Measurements from ENCODE around the gene FOSB.

FOSB gene

DNA sequence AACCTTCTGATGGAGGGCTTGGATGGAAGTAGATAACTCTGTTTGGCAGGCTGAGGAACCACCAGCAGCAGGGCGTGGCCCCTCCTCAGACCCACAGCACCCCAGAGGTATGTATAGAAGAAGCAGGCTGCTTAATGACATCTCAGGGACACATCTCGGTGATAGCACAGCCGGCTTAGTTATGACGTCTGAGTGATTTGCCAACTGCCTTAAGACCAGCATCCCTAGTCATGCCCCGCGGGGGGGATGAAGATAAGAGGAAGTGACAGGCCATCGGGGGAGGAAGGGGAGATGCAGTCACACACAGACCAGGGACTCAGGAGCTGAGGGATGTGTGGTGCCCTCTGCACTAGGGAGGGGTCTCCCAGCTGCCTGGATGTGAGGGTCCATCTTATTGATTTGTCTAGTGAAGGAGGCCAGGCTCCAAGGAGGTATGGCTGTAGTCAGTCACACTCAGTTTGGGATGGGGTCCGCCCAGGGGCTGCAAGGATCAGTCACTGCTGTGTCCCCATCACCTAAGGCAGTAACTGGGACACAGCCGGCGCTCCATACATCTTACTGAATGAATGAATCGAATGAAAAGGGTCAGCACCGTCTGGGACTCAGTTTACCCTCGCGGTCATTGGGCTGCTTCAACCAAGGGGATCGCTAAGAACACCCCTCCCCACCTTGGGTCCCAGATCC lies 24.9 kb upstream of the FOSB start:
- DNase-seq, result peak; percentile 42

GRCh38 chr19:45443462-45444317 lies 24.1 kb upstream of the FOSB start:
- peak; percentile 47 for DNase-seq

DNA sequence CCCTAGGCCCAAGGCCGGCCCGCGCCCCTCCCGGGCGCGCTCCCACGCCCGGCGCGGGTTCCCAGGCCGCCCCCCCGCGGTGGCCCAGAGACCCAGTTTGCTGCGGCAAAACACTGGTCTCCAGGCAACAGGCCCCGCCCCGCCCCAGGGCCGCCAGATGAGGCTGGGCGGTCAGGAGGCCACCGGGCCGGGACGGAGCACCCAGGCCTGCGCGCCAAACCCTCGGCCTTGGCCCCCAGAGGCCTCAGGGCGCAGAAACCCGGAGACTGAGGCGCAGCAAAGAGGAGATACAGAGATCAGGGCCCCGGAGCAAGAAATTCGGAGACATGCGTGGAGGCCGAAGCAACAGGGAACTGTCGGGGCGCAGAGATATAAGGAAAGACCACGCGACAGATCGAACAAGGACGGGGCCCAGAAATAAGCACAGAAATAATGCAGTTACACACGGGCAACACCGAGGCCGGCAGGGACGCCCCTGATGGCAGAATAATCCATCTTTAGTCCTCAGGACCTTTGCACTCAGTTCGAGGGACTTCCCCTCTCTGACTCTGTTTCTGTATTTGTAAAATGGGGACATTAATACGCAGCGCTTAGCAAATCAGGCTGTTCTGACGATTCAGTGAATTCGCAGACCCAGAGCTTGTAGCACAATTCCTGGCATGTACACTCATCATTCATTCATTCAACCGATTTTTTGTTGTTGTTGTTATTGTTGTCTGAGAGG lies 23.3 kb upstream of the FOSB start:
- DNase-seq, result peak; percentile 71

DNA sequence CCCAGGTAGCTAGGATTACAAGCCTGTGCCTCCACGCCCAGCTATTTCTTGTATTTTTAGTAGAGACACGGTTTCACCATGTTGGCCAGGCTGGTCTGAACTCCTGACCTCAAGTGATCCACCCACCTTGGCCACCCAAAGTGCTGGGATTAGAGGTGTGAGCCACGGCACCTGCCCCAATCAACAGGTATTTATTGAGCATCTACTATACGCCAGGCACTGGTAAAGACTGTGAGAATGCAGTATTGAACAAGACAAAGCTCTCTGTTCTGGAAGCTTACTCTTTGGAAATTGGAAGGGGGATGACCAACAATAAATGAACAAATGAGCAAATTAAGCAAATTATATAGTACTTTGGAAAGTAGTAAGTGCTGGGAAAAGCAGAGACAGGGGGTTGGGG lies 22.7 kb upstream of the FOSB start:
- DNase-seq, result no peak

- DNase-seq, result no peak
Observed at GRCh38 chr19:45446295-45446694, 21.5 kb upstream of the FOSB start.

DNA sequence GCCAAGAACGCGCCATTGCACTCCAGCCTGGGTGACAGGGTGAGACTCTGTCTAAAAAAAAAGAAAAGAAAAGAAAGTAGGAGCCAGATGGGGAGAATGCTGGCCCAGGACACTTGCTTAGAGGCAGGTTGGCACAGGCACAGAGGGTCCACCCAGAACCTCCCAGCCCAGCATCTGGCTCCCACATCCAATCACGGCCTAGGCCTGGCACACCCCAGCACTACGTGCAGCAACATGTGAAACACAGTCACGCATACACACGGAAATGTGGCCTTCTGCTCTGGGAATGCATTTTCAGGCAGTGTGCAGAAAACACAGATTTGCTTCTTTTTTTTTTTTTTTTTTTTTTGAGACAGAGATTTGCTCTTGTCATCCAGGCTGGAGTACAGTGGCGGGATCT lies 20.9 kb upstream of the FOSB start:
- DNase-seq, result no peak

GRCh38 chr19:45448425-45448756 lies 19.4 kb upstream of the FOSB start:
- DNase-seq, result no peak

- DNase-seq, result no peak
Observed at GRCh38 chr19:45448887-45449299, 18.9 kb upstream of the FOSB start.

DNA sequence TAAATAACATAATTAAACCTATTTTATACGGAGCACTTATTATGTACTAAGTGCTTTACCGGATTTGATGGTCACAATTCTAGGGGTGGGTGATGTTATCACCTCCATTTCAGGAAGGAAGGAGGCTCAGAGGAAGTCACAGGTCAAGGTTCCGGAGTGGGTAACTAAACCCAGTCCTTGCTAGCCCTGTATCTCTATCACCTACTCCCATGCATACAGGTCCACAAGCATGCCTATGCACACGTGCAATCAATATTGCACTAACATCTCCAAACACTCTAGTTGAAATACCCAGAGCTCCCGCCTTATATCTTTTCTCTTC lies 17.8 kb upstream of the FOSB start:
- DNase-seq, result no peak

DNA sequence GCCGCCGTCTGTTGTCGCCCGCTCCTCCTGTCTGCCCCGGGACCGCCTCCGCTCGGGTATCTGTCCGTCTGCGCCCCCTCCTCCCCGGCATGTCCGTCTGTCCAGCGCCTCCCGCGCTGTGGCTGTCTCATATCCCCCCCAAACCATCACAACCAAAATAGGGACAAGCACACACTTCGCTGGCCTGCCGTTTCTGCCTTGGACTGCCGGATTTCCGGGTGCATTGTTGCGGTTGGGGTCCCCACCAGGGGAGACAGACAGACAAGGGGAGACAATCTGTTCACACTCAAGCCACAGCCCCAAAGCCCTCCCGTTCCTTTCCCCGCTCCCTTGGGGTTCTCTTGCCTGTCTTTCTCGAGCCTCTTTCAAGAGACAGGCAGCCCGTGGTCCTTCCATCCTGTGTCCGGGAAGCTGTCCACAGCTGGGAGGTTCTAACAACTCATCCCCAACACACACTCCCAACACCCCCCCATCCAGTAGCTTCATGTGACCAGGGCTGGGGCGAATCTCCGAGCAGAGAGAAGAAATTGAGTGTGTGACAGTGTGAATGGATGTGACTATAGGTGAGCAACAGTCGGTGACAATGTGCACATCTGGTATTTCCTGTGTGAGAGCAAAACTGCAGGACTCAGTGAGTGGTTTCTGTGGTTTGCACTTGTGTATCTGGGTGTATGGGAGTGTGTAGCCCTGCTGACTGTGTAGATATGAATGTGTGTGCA lies 16.5 kb upstream of the FOSB start:
- peak; percentile 32 for DNase-seq

DNA sequence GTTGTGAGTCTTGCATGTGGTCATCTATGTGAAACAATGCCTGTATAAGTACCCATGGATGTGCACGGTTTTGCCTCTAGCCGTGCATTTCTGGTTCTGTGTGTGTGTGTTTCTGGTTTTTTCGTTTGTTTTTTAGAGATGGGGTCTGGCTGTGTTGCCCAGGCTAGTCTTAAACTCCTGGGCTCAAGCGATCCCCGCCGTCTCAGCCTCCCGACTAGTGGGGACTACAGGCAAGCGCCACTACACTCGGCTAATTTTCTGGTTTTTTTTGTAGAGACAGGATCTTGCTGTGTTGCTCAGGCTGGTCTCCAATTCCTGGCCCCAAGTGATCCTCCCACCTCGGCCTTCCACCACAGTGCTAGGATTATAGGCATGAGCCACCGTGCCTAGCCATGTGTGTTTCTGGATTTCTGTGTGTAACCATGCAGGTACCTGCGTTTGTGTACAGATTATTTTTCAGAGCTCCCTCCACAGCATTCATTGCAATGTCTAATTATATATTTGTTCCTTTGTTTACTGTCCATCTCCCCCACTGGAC lies 15.9 kb upstream of the FOSB start:
- DNase-seq, result no peak

GRCh38 chr19:45455707-45456499 lies 11.9 kb upstream of the FOSB start:
- peak; percentile 75 for DNase-seq

DNA sequence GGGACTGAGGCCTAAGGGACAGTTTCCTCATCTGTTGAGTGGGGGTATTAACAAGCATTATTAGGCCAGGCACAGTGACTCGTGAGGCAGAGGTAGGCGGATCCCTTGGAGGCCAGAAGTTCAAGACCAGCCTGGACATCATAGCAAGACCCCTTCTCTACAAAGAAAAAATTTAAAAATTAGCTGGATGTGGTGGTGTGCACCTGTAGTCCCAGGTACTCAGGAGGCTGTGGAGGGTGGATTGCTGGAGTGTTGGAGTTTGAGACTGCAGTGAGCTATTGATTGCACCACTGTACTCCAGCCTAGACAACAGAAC lies 11.3 kb upstream of the FOSB start:
- DNase-seq, result no peak

DNA sequence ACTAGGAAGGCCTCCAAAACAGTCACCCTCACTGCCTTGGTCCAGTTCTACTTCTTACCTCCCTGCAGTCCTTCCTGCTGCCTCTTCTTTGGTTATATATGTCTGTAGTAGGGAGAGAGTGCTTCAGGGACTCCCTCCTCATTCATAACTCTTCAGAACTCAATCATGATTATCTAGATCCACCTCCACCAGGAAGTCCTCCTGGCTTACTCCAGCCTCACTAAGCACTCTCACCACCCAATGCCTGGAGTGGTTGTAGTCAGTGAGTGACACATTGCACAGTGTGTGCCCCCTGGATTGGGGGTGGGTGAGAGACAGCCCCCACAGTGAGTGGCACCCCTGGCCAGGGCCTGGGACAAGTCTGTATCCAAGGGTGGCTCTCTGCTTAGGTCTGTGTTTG lies 10.0 kb upstream of the FOSB start:
- DNase-seq, result no peak

DNA sequence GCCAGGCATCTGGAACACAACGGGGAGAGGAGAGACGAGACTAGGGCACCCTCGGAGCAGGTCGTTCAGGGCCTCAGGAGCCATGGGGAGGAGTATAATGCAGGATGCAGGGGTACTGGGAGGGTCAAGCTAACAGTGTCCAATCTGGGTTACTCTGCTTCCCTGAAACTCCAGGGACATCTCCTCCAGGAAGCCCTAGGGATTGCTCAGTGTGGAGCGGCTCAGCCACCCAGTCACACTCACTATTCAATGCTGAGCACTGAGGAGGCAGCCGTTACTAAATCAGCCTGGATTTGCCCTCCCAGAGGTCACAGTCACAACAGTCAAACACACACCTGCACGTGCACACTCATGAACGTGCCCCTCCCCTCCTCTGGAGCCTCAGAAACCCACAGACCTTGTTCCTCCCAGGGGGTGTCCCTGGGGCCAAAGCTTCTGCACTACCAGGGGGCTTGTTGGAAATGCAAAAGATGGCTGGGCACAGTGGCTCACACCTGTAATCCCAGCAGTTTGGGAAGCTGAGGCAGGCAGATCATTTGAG lies 6.9 kb upstream of the FOSB start:
- DNase-seq, result no peak

DNA sequence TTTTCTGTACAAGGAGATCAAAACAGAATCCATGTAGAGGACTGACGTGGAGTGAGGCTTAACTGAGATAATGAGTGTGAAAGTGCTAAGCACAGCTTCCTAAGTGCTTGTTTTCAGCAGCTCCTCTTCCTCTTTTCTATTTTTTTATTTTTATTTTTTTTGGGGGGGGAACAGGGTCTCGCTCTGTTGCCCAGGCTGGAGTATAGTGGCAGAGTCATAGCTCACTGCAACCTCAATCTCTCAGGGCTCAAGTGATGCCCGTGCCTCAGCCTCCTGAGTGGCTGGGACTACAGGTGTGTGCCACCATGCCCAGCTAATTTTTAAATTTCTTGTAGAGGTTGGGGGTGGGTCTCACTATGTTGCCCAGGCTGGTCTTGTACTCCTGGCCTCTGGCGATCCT lies 5.6 kb upstream of the FOSB start:
- no peak for DNase-seq

DNA sequence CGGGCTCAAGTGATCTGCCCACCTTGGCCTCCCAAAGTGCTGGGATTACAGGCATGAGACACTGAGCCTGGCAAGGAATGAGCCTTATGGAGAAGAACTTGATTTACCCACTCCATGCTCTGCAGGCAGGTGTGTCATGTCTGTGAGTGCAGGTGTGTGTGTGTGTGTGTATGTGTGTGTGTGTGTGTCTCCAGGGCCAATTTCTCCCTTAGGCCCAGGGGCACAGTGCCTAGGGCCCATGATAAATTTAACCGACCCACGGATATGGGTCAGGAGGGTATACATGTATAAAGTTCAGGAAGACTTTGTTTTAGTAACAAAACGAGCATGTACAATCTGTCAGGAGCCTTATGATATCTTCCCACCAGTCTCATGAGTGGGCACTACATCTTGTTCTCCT lies 4.6 kb upstream of the FOSB start:
- no peak for DNase-seq

DNA sequence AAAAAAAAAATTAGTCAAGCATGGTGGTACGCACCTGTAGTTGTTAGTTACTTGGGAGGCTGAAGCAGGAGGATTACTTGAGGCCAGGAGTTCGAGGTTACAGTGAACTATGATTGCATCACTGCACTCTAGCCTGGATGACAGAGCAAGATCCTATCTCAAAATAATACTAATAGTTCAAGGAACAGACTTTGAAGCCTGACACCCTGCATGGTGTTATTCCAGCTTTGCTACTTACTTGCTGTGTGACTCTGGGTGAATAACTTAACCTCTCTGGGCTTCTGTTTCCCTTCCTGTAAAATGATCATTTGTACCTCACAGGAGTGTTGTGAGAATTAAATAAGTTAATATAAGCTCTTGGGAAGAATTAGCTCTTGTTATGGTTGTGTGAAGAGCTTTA lies 3.5 kb upstream of the FOSB start:
- DNase-seq, result no peak

DNA sequence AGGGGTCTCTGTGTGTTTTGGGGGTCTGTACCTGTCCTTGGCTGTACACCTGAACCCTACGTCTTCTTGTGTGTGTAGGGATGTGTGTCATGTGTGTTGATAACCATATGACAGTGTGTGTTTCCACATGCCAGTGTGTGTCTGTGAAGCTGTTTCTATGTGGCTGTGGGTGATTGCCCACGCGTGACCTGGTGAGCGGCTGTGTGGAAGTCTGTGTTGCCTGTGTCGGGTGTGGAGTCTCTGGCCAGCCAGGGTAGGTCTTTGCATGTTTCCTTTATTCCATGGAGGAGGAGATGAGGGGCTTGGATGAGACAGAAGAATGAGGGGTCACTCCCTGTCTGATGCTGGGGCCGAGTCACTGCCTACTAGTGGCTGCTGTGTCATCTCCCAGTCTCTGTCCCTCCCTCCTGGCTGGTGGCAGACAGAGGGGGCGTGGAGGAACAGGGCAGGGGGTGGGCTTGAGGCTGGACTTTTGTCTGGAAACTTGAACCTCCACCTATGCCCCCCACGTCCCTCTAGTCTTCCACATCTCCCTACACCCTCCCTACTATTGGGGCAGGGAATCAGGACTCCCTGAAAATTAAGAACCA lies 2.8 kb upstream of the FOSB start:
- DNase-seq, result no peak

GRCh38 chr19:45467115-45467455 lies 711 bp upstream of the FOSB start:
- no peak for DNase-seq

DNA sequence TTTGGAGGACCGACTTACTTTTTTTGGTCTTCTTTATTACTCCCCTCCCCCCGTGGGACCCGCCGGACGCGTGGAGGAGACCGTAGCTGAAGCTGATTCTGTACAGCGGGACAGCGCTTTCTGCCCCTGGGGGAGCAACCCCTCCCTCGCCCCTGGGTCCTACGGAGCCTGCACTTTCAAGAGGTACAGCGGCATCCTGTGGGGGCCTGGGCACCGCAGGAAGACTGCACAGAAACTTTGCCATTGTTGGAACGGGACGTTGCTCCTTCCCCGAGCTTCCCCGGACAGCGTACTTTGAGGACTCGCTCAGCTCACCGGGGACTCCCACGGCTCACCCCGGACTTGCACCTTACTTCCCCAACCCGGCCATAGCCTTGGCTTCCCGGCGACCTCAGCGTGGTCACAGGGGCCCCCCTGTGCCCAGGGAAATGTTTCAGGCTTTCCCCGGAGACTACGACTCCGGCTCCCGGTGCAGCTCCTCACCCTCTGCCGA lies 409 bp downstream of the FOSB start:
- peak; percentile 42 for DNase-seq

DNA sequence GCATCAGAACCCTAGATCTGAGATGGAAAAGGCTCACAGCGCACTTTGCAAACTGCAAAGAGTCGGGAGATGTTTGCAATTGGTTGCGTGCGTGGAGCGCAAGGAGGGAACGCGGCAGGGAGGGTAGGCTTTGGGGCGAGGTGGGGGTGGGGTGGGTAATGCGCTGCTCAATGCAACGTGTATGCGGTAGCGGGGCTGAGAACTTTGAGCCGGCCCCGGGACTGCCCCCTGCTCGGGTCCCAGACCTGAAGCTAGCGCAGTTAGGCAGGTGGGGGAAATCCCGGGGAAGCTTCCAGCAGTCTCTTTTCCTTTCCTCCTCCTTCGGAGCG lies 971 bp downstream of the FOSB start:
- no peak for DNase-seq

All from activated CD8-positive, alpha-beta memory T cell treated with anti-CD3 and anti-CD28 coated beads, Interleukin-2, amount 50 U/mL, for 4 hours (primary cell).